GM21576 (cell line): ENCODE data around the gene ZFYVE26.

Experiments
- ATAC-seq: cut with Tn5 transposase; IDR thresholded peaks from one replicate; pipeline ENCODE4 v1.9.1; 2021; ENCODE audit warnings: mild to moderate bottlenecking, moderate library complexity; ENCODE audit not compliant: unreplicated experiment

Gene ZFYVE26

GRCh38 chr14:67817750-67818438 is 1.5 kb upstream of the ZFYVE26 start:
- no peak for ATAC-seq

DNA sequence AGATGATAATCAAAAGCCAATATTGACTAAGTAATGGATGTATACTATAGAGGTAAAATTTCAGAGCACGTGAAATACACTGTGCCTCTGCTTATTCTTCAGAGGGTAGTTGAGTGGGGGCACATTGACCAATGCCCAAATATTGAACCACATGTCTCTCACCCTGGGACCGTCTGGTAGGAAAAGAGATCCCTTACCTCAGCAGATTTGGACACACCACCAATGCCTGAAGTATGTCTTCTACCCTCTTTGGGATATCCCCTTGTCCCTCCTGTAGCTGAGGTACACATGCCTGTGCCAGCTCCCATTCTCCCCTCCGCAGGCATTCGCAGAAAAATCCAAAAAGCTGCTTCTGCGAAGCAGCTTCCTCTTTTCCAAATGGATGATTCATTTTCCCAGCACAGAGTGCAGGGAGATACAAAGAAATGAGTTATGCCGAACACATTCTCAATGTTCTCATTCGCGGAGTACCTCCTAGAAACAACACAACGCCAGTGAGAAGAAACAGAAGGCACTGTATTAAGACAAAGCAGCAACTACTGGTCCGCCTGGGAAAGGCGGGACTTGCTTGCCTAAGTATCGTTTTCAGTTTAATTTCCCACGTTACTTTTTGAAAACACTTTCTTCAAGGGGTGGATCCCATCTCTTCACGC is 691 bp downstream of the ZFYVE26 start:
- ATAC-seq: no peak

- no peak for ATAC-seq
Observed at GRCh38 chr14:67814821-67815220, 1.6 kb downstream of the ZFYVE26 start.

DNA sequence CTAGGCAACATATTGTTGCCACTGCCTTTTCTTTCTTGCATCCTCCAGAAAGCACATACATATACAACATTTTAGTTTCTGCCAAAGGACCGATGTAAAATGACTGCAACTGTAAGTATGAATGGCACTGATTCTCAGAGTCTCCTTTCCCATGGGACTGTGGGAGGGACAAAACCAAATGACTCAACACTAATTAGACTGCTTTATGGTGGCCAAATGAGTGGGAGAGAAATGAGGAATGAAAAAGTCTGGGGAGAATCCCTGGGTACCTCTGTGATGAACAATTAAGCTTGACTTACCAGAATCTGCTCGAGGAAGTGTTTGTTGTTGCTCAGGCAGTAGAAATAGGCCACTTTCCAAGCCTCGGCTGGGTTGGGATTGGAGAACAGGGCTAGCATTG is 10.1 kb downstream of the ZFYVE26 start:
- no peak for ATAC-seq

DNA sequence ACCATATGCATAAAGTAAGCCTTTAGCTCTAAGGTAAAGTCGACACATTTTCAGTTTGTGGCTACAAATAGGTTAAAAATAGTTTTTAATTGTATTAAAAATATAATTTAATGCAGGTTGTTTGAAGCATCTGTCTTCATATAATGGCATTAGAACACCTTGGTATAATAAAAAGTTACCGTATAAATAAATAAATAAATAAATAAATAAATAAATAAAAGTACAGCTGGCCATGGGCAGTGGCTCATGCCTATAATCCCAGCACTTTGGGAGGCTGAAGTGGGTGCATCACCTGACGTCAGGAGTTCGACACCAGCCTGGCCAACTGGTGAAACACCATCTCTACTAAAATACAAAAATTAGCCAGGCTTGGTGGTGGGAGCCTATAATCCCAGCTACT is 15.6 kb downstream of the ZFYVE26 start:
- no peak for ATAC-seq

DNA sequence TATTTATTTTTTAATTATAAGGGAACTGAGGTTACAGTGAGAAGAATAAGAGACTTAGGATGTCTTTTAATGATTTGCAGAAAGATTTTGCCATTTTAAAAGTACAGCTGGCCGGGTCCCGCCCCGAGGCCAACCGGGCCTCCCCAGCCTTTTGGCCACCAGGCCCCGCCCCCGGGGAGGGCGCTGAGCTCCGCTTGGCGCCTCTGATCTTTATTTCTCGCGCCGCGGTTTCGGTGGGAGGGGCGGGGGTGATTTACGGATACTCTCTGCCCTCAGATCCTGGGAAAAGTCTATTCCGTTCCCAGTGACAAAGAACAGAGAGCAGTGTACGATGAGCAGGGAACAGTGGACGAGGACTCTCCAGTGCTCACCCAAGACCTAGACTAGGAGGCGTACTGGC is 17.7 kb downstream of the ZFYVE26 start:
- no peak for ATAC-seq

GRCh38 chr14:67787673-67788072 is 28.7 kb downstream of the ZFYVE26 start:
- no peak for ATAC-seq

- no peak for ATAC-seq
Observed at GRCh38 chr14:67785270-67786109, 30.9 kb downstream of the ZFYVE26 start.

DNA sequence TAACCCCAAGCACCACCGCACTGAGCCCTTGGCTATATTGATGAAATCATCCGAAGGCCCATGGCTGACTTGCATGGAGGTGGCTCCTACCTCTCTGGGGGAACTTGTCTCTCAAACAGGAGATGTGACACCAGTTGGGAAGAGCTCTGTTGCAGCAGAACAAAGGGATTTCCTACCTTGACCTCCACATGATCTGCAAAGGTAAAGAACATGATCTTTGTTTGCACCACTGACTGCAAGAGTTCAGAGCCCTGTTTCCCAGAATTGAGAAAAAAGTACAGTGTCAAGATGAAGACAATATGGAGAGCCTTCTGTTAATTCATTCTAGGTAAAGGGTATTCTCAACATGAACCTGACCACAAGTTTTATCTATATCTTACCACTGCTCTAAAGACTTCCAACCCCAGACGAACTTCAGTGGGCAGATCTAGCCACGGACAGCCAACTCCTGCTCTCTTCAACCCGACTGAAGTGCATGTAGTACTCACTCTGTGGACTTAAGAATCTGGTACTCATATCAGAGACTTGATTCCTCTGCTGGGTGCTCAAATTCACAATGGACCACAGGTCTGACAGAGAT is 32.1 kb downstream of the ZFYVE26 start:
- ATAC-seq: no peak

GRCh38 chr14:67782090-67782489 is 34.3 kb downstream of the ZFYVE26 start:
- no peak for ATAC-seq

GRCh38 chr14:67778792-67779191 is 37.6 kb downstream of the ZFYVE26 start:
- no peak for ATAC-seq

- no peak for ATAC-seq
Observed at GRCh38 chr14:67776653-67777322, 39.6 kb downstream of the ZFYVE26 start.

GRCh38 chr14:67773844-67774377 is 42.5 kb downstream of the ZFYVE26 start:
- no peak for ATAC-seq

DNA sequence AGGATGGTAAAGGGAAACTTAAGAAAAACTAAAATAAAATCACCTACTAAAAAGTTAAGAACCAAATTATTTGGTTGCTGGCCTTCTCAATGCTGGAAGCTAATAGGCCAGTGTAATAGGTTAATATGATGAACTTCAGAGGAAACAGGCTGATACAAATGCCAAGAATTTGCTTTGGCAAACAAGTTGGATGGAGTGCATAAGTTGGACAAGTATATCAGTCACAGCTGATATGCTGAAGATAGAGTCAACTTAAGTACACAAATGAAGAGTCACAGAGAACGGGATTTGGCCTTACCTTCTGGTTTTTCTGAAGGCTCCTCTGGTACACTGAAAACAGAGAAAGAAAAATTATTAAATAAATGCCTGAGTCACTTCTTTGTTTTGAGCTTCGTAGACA is 48.2 kb downstream of the ZFYVE26 start:
- no peak for ATAC-seq

DNA sequence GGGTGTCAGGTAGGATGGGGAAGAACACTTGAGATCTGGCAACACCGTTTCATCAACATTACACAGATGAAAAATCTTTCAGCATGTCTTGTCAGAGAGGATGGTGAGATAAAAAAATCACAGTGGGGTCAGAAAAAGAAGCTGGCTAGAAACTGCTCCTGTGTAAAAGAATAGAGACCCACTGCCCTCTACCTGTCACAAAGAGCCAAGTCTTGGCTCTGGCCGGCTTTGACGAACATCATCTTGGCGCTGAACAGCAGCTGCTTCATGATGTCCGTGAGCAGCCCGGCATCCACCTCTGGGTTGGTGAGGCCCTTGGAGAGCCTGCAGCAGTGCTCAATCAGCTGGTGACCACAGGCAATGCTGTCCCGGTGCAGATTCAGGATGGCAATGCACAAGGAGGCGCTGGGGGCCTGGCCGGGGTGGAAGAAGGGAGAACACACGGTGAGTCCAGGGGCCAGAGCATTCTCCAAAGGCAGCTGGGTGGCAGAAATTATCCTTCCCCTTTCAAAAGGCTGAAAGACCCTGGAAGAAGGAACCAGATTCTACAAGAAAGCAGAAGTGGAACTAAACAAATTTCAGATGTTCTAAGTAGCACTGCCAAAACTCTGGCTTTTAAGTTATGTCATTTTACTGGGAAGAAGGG is 50.2 kb downstream of the ZFYVE26 start:
- ATAC-seq: no peak

GRCh38 chr14:67765192-67765834 is 51.1 kb downstream of the ZFYVE26 start:
- ATAC-seq: no peak

DNA sequence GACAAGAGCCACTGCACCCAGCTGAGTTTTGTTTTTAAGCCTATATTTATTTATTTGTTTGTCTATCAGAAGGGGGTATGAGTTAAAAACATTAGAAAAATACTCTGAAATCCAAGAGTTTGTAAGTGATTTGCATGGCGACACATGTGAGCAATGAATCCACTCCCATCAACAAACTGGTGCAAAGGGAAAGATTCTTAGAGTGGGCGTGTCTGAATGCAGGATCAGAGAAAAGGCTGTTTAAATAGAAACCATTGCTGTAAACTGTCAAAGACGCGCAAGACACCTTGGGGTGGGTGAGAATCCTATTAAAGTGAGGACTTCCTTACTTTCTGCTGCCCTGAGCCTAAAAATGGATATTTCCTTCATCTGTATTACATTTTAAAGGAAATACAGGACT is 51.9 kb downstream of the ZFYVE26 start:
- ATAC-seq: no peak

DNA sequence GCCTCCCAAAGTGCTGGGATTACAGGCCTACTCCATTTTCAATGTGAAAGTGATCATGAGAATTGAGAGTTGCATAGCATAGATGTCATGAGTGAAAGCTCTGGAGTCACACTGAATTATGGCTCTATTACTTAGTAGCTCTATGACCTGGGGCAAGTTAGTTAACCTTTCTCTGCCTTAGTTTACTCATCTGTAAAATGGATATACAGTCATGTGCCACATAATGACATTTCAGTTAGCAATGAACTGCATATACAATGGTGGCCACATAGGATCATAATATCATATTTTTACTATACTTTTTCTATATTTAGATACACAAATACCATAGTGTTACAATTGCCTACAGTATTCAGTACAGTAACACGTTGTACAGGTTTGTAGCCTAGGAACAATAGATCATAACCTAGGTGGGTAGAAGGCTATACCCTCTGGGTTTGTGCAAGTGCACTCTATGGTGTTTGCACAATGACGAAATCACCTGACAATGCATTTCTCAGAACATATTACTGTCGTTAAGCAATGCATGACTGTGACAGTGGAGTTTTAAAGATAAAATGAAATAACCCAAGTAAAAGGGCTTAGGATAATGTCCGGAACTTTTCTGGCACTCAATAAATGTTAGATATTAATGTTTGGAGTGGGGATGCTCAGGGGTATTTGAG is 53.1 kb downstream of the ZFYVE26 start:
- no peak for ATAC-seq

GRCh38 chr14:67762051-67762450 is 54.3 kb downstream of the ZFYVE26 start:
- no peak for ATAC-seq
